ENCODE results near the gene ACOT12. TPM values are rescaled to one million over a fixed set of nuclear protein-coding genes. Genes with fewer than 3 reads are reported as not detected.

The ACOT12 gene
- polyA plus RNA-seq, 1 donor (not counting 4 experiments of a cell fraction or from before 2014, with no cell fraction given), result not detected

DNA sequence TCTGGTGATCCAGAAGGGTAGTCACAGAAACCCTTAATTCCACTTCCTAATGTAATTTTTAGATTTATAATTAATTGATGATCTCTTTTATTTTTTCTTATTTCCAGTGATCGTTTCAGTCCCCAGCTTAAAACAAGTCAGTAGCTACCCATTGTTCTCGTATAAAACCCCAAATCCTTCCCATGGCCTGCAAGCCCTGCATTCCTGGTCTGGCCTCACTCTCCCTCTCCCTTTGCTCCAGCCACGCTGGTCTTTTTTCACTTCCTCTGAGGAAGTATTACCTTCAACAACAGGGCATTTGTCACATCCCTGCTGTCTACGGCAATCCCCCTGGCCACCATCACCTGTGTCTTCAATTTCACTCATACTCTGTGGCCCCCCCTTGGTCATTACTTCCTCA, 44.8 kb downstream of the ACOT12 start:
- FAIRE-seq, result no peak
- Histone ChIP-seq H3K9me1 (ENCODE audit: control insufficient read depth, extremely low read depth, insufficient read depth, low read length) (no peaks in the 10 kb centered on the region), H3K27ac (ENCODE audit: control insufficient read depth, insufficient read depth, low read length) (no peak overlapping the region), H3K27me3 (ENCODE audit: control insufficient read depth, extremely low read depth, insufficient read depth, low read length) (no peaks in the 10 kb centered on the region), H3K9ac (ENCODE audit: control insufficient read depth, extremely low read depth, insufficient read depth, low read length) (no peak overlapping the region), H3K4me3 (ENCODE audit: control insufficient read depth in 2 of 3, extremely low read depth in 1 of 3, insufficient read depth in 2 of 3, low read depth in 1 of 3, low read length in 3 of 3) (no peak overlapping the region), H3K79me2 (ENCODE audit: control insufficient read depth, insufficient read depth, low read length) (no peaks in the 10 kb centered on the region), H3K4me1 (ENCODE audit: control insufficient read depth, extremely low read depth, insufficient read depth, low read length) (no peaks in the 10 kb centered on the region), H2AFZ (ENCODE audit: control insufficient read depth, low read length) (no peak overlapping the region), H4K20me1 (ENCODE audit: control insufficient read depth, extremely low read depth, insufficient read depth, low read length) (no peaks in the 10 kb centered on the region), H3K4me2 (ENCODE audit: control insufficient read depth, extremely low read depth, insufficient read depth, low read depth, low read length) (no peak overlapping the region), H3K36me3 (ENCODE audit: control insufficient read depth in 2 of 2, extremely low read depth in 1 of 2, insufficient read depth in 2 of 2, low read length in 2 of 2) (no peaks in the 10 kb centered on the region), H3K9me3 (ENCODE audit: control insufficient read depth, low read depth, low read length) (no peaks in the 10 kb centered on the region)
- dilution Hi-C loops (cut with MboI; ENCODE audit: extremely low pct_ligation_motif_present, low sequenced_read_pairs), result no loop called here
- no peak for DNase-seq (ENCODE audit: low read depth, low spot score)
- no peak for TF ChIP-seq EZH2 (IDR thresholded peaks at IDR 0.05; ENCODE audit: low read length)
- TF ChIP-seq, protein P1, sequence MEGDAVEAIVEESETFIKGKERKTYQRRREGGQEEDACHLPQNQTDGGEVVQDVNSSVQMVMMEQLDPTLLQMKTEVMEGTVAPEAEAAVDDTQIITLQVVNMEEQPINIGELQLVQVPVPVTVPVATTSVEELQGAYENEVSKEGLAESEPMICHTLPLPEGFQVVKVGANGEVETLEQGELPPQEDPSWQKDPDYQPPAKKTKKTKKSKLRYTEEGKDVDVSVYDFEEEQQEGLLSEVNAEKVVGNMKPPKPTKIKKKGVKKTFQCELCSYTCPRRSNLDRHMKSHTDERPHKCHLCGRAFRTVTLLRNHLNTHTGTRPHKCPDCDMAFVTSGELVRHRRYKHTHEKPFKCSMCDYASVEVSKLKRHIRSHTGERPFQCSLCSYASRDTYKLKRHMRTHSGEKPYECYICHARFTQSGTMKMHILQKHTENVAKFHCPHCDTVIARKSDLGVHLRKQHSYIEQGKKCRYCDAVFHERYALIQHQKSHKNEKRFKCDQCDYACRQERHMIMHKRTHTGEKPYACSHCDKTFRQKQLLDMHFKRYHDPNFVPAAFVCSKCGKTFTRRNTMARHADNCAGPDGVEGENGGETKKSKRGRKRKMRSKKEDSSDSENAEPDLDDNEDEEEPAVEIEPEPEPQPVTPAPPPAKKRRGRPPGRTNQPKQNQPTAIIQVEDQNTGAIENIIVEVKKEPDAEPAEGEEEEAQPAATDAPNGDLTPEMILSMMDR (optimal IDR thresholded peaks at IDR 0.05 in 1 of 3, IDR thresholded peaks at IDR 0.05 in 1 of 3, conservative IDR thresholded peaks at IDR 0.05 in 1 of 3; ENCODE audit: extremely low read depth in 1 of 3, insufficient read depth in 2 of 3, low read length in 3 of 3), result no peak

DNA sequence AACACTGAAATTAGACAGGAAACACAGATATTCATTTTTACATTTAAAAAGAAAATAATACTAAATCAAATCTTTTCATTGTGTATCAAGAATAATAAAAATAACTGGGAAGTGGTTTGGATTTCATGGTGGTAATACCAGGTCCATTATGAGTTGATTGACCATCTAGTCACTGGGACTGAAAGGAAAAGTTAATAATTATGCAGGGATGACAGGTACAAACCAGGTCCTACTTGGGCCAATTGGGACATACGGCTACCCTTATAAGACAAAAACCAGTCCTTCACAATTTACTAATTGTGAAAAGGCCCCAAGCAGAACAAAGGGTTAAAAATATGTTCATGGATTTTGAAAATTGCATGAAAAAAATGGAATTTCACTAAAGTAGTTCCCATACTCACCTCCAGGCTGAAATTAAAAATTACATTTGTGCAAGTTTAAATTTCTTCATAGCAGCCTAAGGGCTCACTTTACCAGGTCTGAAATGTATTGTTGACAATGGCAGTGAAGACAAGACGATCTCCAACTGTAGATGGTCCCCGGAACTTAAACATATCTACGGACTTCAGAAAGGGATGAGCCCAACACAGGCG, 48.4 kb downstream of the ACOT12 start:
- dilution Hi-C loops (cut with MboI; ENCODE audit: extremely low pct_ligation_motif_present, low sequenced_read_pairs), result no loop called here
- no peak overlapping the region for H3K4me3 ChIP-seq (ENCODE audit: control insufficient read depth in 2 of 3, extremely low read depth in 1 of 3, insufficient read depth in 2 of 3, low read depth in 1 of 3, low read length in 3 of 3)
- H3K9ac ChIP-seq (ENCODE audit: control insufficient read depth, extremely low read depth, insufficient read depth, low read length), result no peak overlapping the region
- DNase-seq (ENCODE audit: low read depth, low spot score) (no peak), FAIRE-seq (no peak)
- no peaks in the 10 kb centered on the region for H3K9me1 ChIP-seq (ENCODE audit: control insufficient read depth, extremely low read depth, insufficient read depth, low read length)
- H3K4me1 ChIP-seq (ENCODE audit: control insufficient read depth, extremely low read depth, insufficient read depth, low read length), result no peaks in the 10 kb centered on the region
- no peaks in the 10 kb centered on the region for H3K79me2 ChIP-seq (ENCODE audit: control insufficient read depth, insufficient read depth, low read length)
- H4K20me1 ChIP-seq (ENCODE audit: control insufficient read depth, extremely low read depth, insufficient read depth, low read length), result no peaks in the 10 kb centered on the region
- TF ChIP-seq, protein P1 (optimal IDR thresholded peaks at IDR 0.05 in 1 of 3, IDR thresholded peaks at IDR 0.05 in 1 of 3, conservative IDR thresholded peaks at IDR 0.05 in 1 of 3; ENCODE audit: extremely low read depth in 1 of 3, insufficient read depth in 2 of 3, low read length in 3 of 3), result no peak
- no peak for TF ChIP-seq EZH2 (IDR thresholded peaks at IDR 0.05; ENCODE audit: low read length)
- H2AFZ ChIP-seq (ENCODE audit: control insufficient read depth, low read length), result no peak overlapping the region
- no peaks in the 10 kb centered on the region for H3K27me3 ChIP-seq (ENCODE audit: control insufficient read depth, extremely low read depth, insufficient read depth, low read length)
- no peak overlapping the region for H3K27ac ChIP-seq (ENCODE audit: control insufficient read depth, insufficient read depth, low read length)
- no peak overlapping the region for H3K4me2 ChIP-seq (ENCODE audit: control insufficient read depth, extremely low read depth, insufficient read depth, low read depth, low read length)
- H3K36me3 ChIP-seq (ENCODE audit: control insufficient read depth in 2 of 2, extremely low read depth in 1 of 2, insufficient read depth in 2 of 2, low read length in 2 of 2), result no peaks in the 10 kb centered on the region
- H3K9me3 ChIP-seq (ENCODE audit: control insufficient read depth, low read depth, low read length), result no peaks in the 10 kb centered on the region

Measured in keratinocyte (primary cell).